ENCODE results near the gene TFDP1.

TFDP1 gene

GRCh38 chr13:113660066-113660465 lies 75.5 kb downstream of the TFDP1 start:
- no peak for TF ChIP-seq CTCF (conservative IDR thresholded peaks at IDR 0.05; ENCODE audit: low read depth, low read length)
- DNase-seq (ENCODE audit: low read depth) = no peak
- H3K4me3 ChIP-seq (ENCODE audit: low read length) = no peak overlapping the region

- no peak for TF ChIP-seq CTCF (conservative IDR thresholded peaks at IDR 0.05; ENCODE audit: low read depth, low read length)
- no peak for DNase-seq (ENCODE audit: low read depth)
- H3K4me3 ChIP-seq (ENCODE audit: low read length) = no peak overlapping the region
These were observed 77.0 kb downstream of the TFDP1 start for GRCh38 chr13:113661509-113661908.

GRCh38 chr13:113663934-113664333 lies 79.4 kb downstream of the TFDP1 start:
- no peak for DNase-seq (ENCODE audit: low read depth)
- no peak overlapping the region for H3K4me3 ChIP-seq (ENCODE audit: low read length)
- TF ChIP-seq CTCF (conservative IDR thresholded peaks at IDR 0.05; ENCODE audit: low read depth, low read length) = no peak

GRCh38 chr13:113664751-113665596 lies 80.4 kb downstream of the TFDP1 start:
- DNase-seq (ENCODE audit: low read depth) = no peak
- H3K4me3 ChIP-seq (ENCODE audit: low read length) = no peak overlapping the region
- no peak for TF ChIP-seq CTCF (conservative IDR thresholded peaks at IDR 0.05; ENCODE audit: low read depth, low read length)

GRCh38 chr13:113665597-113666328 lies 81.2 kb downstream of the TFDP1 start:
- DNase-seq (ENCODE audit: low read depth) = no peak
- H3K4me3 ChIP-seq (ENCODE audit: low read length) = no peak overlapping the region
- TF ChIP-seq CTCF (conservative IDR thresholded peaks at IDR 0.05; ENCODE audit: low read depth, low read length) = no peak

GRCh38 chr13:113666329-113666670 lies 81.7 kb downstream of the TFDP1 start:
- H3K4me3 ChIP-seq (ENCODE audit: low read length) = no peak overlapping the region
- TF ChIP-seq CTCF (conservative IDR thresholded peaks at IDR 0.05; ENCODE audit: low read depth, low read length) = no peak
- DNase-seq (ENCODE audit: low read depth) = no peak

Data from retinal pigment epithelial cell (primary cell).